Activated naive CD8-positive, alpha-beta T cell (primary cell): ENCODE data around the gene GLI3.

Experiments used
- H3K27ac Mint-ChIP-seq: one replicate; pipeline ENCODE4 v1.8.0; 2021; ENCODE audit warnings: mixed read lengths
- H3K27me3 Mint-ChIP-seq: one replicate; pipeline ENCODE4 v1.8.0; 2021; ENCODE audit warnings: mixed read lengths
- H3K36me3 Mint-ChIP-seq: one replicate; pipeline ENCODE4 v1.8.0; 2021; ENCODE audit warnings: mixed read lengths
- H3K4me1 Mint-ChIP-seq: one replicate; pipeline ENCODE4 v1.8.0; 2021; ENCODE audit warnings: low read depth, mixed read lengths
- H3K4me3 Mint-ChIP-seq: one replicate; pipeline ENCODE4 v1.8.0; 2021; ENCODE audit warnings: mild to moderate bottlenecking, mixed read lengths
- H3K9me3 Mint-ChIP-seq: one replicate; pipeline ENCODE4 v1.8.0; 2021; ENCODE audit warnings: low read depth, mixed read lengths

The GLI3 gene

GRCh38 chr7:41969561-41970105, 267.4 kb downstream of the GLI3 start:
- Mint-ChIP-seq H3K4me1 (no peaks in the 10 kb centered on the region), H3K36me3 (no peaks in the 10 kb centered on the region), H3K9me3 (no peaks in the 10 kb centered on the region), H3K27ac (no peak overlapping the region), H3K27me3 (peaks cover 1% of the 10 kb centered on the region), H3K4me3 (no peak overlapping the region)

DNA sequence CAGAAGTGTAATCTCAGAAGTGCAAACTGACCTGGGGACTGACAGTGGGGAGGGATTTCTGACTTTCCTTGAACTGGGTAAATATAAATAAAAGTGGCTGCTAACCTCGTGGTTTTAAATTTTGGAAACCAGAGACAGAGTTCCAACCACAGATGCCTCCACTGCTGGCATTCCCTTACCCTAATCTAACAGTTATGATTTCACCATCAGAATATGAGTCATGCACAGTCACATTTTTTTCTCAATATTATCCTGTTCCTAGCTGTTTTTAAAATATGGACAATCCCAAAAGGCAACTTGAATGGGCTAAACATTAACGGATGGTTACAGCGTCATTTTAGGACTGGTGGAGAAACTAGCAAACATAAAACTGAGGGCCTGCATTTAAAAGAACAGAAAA, 269.9 kb downstream of the GLI3 start:
- Mint-ChIP-seq H3K4me1 (no peaks in the 10 kb centered on the region), H3K4me3 (no peak overlapping the region), H3K27ac (no peak overlapping the region), H3K36me3 (no peaks in the 10 kb centered on the region), H3K27me3 (peaks cover 1% of the 10 kb centered on the region), H3K9me3 (no peaks in the 10 kb centered on the region)

DNA sequence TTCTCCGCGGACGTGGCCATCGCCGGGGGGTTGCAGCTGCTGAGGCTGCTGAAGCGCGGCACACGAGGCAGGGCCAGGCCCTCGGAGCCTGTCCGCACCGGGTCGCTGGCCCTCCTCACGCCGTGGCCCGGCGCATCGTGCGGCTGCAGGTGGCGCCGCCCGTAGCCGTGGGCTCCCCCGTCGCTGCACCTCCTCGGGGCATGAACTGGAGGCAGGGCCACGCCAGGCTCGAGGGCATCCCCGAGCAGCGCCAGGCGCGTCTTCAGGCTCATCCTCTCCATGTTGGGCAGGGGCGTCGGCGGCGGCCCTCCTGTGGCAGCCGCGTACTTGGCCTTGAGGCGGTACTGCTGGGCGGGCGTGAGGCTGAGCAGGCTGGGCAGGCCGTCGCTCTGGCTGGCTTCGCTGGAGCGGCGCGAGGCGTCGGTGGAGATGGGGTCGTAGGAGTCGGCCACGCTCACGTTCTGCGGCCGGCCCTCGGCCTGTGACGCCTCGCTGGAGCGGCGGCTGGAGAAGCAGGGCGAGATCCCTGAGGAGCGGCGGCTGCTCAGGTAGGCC, 271.0 kb downstream of the GLI3 start:
- Mint-ChIP-seq H3K9me3 (no peaks in the 10 kb centered on the region), H3K4me3 (no peak overlapping the region), H3K27me3 (peaks cover 1% of the 10 kb centered on the region), H3K27ac (no peak overlapping the region), H3K36me3 (no peaks in the 10 kb centered on the region), H3K4me1 (no peaks in the 10 kb centered on the region)

DNA sequence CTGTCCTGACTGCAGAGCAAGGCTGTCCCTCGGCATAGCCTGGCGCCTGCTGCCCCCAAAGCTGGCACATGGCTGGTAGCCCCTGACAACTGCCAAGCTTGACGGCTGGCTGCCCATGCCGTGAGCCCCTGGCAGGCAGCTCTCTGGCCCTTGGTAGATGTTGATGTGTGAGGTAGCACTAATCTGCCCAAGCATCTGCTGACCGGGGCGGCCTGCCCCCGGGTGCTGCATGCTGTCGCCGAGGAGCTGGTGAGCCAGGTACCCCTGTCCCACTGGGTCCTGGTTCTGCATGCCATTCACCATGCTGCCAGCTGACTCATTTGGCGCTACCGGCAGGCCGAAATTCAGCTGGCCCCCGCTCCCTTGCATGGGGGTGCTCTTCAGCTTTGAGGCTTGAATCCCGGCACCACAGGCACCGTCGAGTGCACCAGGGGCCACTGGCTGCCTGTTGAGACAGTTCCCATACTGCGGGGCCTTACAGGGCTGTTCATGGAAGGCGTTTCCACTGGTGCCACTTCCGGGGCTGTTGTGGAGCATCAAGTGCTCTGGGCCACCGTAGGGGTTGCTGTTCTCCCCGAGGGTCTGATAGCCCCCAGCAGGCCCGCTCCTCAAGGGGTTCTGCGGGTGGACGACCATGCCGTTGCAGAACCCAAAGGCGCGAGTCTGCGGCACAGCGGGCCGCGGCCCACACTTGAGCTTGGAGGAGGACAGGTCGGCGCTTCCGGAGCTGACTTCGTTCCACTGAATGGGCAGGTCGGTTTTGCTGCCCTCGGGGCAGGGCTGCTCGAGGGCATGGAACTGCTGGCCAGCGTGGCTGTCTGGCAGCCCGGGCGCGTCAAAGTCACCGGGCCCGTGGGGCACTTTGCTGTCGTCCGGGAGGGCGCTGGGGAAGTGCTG, 271.9 kb downstream of the GLI3 start:
- H3K27me3 Mint-ChIP-seq: peaks cover 5% of the 10 kb centered on the region
- no peak overlapping the region for H3K4me3 Mint-ChIP-seq
- H3K27ac Mint-ChIP-seq: no peak overlapping the region
- H3K9me3 Mint-ChIP-seq: no peaks in the 10 kb centered on the region
- no peaks in the 10 kb centered on the region for H3K36me3 Mint-ChIP-seq
- H3K4me1 Mint-ChIP-seq: no peaks in the 10 kb centered on the region

GRCh38 chr7:41964183-41964753, 272.7 kb downstream of the GLI3 start:
- Mint-ChIP-seq H3K36me3 (no peaks in the 10 kb centered on the region), H3K4me1 (no peaks in the 10 kb centered on the region), H3K9me3 (no peaks in the 10 kb centered on the region), H3K4me3 (no peak overlapping the region), H3K27me3 (peaks cover 8% of the 10 kb centered on the region), H3K27ac (no peak overlapping the region)

DNA sequence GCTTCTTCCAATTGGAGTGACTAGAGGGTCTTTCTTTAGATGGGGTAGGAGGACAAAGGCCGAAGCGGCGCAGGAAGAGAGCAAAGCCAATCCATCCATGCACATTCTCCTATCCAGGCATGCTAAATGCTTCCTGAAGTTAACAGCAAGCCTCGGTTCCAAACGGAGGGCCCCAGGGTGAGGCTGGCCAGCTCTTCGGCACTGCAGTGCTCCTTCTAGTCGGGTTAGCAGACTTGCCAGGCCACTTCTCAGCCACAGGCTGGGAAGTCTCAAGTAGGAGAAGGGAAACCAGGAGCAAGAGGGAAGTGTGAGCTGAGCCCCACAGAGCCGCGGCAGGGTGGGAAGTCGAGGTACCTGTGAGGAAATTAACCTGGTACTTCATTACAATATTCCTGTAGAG, 280.3 kb downstream of the GLI3 start:
- H3K27ac Mint-ChIP-seq: no peak overlapping the region
- H3K36me3 Mint-ChIP-seq: no peaks in the 10 kb centered on the region
- no peak overlapping the region for H3K4me3 Mint-ChIP-seq
- no peaks in the 10 kb centered on the region for H3K9me3 Mint-ChIP-seq
- peaks cover 23% of the 10 kb centered on the region for H3K27me3 Mint-ChIP-seq
- H3K4me1 Mint-ChIP-seq: no peaks in the 10 kb centered on the region

GRCh38 chr7:41955893-41956675, 280.9 kb downstream of the GLI3 start:
- Mint-ChIP-seq H3K9me3 (no peaks in the 10 kb centered on the region), H3K36me3 (no peaks in the 10 kb centered on the region), H3K27me3 (peaks cover 23% of the 10 kb centered on the region)

DNA sequence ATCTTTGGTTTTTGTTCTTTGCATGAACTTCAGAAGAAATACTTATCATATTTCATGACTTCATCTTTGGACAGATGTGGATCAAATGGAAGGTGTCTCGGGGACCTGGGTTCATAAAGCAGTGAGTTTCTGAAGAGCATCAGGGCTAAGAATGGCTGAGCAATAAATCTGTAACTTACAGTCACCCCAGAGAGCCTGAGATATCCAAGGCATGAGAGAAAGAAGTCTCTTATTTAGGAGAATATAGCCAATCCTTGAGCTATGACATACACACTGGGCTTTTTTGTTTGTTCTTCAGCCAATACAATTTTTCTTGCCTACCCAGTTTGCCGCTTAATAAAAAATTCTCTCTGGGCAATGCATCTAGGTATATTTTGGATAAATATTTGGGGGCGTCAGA, 281.6 kb downstream of the GLI3 start:
- Mint-ChIP-seq H3K9me3 (no peaks in the 10 kb centered on the region), H3K27me3 (peaks cover 22% of the 10 kb centered on the region), H3K4me1 (no peaks in the 10 kb centered on the region), H3K27ac (no peak overlapping the region), H3K36me3 (no peaks in the 10 kb centered on the region), H3K4me3 (no peak overlapping the region)

More at GRCh38 chr7:41955893-41956675, 280.9 kb downstream of the GLI3 start:
- Mint-ChIP-seq H3K4me3 (no peak overlapping the region), H3K4me1 (no peaks in the 10 kb centered on the region), H3K27ac (no peak overlapping the region)

DNA sequence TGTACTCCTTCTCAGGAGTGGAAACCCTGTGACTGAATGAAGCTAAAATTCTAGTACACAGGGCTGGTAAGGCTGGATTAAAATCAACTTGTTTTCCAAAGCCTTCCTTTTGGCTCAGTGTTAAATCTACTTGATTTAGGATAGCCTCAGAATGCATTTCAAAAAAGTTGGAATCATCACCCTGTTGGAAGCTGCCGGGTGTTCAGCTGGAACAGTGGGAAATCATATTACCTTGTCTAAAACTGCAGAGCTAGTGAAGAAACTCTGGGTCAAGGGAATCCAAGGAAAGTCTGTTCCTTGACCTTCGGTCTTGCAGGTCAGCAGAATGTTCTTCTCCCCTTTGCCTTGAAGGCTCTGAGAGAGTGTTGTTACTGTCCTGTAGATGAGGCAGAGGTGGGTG, 282.0 kb downstream of the GLI3 start:
- no peak overlapping the region for H3K4me3 Mint-ChIP-seq
- H3K9me3 Mint-ChIP-seq: no peaks in the 10 kb centered on the region
- peaks cover 19% of the 10 kb centered on the region for H3K27me3 Mint-ChIP-seq
- no peaks in the 10 kb centered on the region for H3K4me1 Mint-ChIP-seq
- no peak overlapping the region for H3K27ac Mint-ChIP-seq
- H3K36me3 Mint-ChIP-seq: no peaks in the 10 kb centered on the region

DNA sequence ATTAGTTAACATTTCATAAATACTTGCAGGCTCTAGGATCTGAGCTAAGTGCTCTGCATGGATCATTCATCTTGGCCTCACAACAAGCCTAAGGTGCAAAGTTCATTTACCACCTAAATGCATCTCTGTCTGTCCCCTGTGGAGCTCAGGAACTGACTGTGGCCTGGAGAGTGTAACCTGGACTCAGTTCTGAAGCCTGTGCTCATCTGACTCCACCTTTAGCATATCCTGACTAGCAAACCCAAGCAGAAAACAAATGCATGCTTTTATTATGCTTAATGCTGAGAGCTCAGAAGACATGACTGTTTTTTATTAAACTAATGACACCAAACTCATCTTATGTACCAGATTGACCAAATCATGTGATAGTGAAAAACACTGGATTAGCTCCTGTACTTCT, 288.5 kb downstream of the GLI3 start:
- H3K27ac Mint-ChIP-seq: no peak overlapping the region
- no peak overlapping the region for H3K4me3 Mint-ChIP-seq
- no peaks in the 10 kb centered on the region for H3K36me3 Mint-ChIP-seq
- H3K9me3 Mint-ChIP-seq: no peaks in the 10 kb centered on the region
- no peaks in the 10 kb centered on the region for H3K4me1 Mint-ChIP-seq
- peaks cover 3% of the 10 kb centered on the region for H3K27me3 Mint-ChIP-seq

DNA sequence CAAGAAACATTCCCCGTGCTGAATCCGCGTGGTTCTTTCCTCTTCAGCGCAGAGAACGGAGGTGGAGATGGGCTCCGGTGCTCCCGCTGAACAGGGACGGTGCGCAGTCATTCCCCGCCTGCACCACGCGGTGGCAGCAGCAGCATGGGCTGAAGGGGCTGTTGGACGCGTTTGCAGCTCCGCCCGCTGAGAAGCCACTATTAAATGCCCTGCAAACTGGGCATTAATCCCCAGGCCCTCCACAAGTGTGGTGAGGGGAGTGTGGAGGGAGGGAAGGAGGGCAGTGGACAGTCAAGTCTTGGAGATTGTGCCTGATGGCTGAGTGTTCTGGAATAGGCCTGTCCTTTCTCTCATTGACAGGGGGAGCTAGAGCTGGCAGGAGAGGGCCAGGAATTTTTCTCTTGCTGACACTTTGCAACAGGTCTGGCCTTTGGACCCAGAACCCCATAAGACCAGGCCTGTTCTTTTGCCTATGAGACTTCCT, 293.9 kb downstream of the GLI3 start:
- H3K36me3 Mint-ChIP-seq: no peaks in the 10 kb centered on the region
- H3K4me1 Mint-ChIP-seq: peaks cover 6% of the 10 kb centered on the region
- no peaks in the 10 kb centered on the region for H3K9me3 Mint-ChIP-seq
- H3K27me3 Mint-ChIP-seq: peaks cover 19% of the 10 kb centered on the region
- no peak overlapping the region for H3K4me3 Mint-ChIP-seq
- no peak overlapping the region for H3K27ac Mint-ChIP-seq

- Mint-ChIP-seq H3K27me3 (peaks cover 19% of the 10 kb centered on the region), H3K4me1 (peaks cover 6% of the 10 kb centered on the region), H3K9me3 (no peaks in the 10 kb centered on the region), H3K4me3 (no peak overlapping the region), H3K27ac (no peak overlapping the region), H3K36me3 (no peaks in the 10 kb centered on the region)
Measured at GRCh38 chr7:41942468-41943093, 294.4 kb downstream of the GLI3 start.

- Mint-ChIP-seq H3K27me3 (peaks cover 20% of the 10 kb centered on the region), H3K4me3 (no peak overlapping the region), H3K4me1 (peaks cover 6% of the 10 kb centered on the region)
Measured at GRCh38 chr7:41940760-41941343, 296.2 kb downstream of the GLI3 start.

DNA sequence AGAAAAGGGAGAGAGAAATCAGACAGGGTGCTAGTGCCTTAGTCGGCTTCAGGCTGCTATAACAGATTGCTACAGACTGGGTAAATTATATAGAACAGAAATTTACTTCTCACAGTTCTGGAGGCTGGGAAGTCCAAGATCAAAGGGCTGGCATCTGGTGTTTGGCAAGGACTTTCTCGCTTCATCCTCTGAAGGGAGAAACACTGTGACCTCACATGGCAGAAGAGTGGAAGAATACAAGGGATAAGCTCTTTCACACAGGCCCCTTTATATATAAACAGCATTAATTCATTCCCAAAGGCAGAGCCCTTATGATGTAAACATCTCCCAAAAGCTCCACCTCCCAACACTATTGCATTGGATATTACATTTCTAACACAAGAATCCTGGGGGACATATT, 298.6 kb downstream of the GLI3 start:
- Mint-ChIP-seq H3K36me3 (no peaks in the 10 kb centered on the region), H3K4me3 (no peak overlapping the region), H3K27me3 (peaks cover 16% of the 10 kb centered on the region), H3K9me3 (no peaks in the 10 kb centered on the region), H3K27ac (no peak overlapping the region), H3K4me1 (peaks cover 6% of the 10 kb centered on the region)

More at GRCh38 chr7:41940760-41941343, 296.2 kb downstream of the GLI3 start:
- H3K9me3 Mint-ChIP-seq: no peaks in the 10 kb centered on the region
- H3K27ac Mint-ChIP-seq: no peak overlapping the region
- no peaks in the 10 kb centered on the region for H3K36me3 Mint-ChIP-seq
